SW480 (cell line): ENCODE results near the gene CELF5.
"Not testable (repeated sequence)": the region's sequence is repeated elsewhere in the genome, so short reads cannot be mapped to it uniquely, and the experiment has no call there.

Experiments used
- DNase-seq: peaks from one replicate; pipeline ENCODE4 v3.0.0-alpha.2; 2016; ENCODE audit warnings: low spot score

Gene CELF5

GRCh38 chr19:3292958-3293529 is 68.6 kb downstream of the CELF5 start:
- DNase-seq = no peak

GRCh38 chr19:3293560-3293959 is 69.1 kb downstream of the CELF5 start:
- no peak for DNase-seq

- DNase-seq = no peak
These were observed 69.8 kb downstream of the CELF5 start for GRCh38 chr19:3294080-3294850.

- no peak for DNase-seq
These were observed 71.1 kb downstream of the CELF5 start for GRCh38 chr19:3295581-3295980.

- no peak for DNase-seq
These were observed 71.6 kb downstream of the CELF5 start for GRCh38 chr19:3296034-3296433.

- DNase-seq = no peak
These were observed 72.0 kb downstream of the CELF5 start for GRCh38 chr19:3296446-3296845.

GRCh38 chr19:3298853-3299449 is 74.5 kb downstream of the CELF5 start:
- DNase-seq = no peak

- not testable (repeated sequence) for DNase-seq
These were observed 76.1 kb downstream of the CELF5 start for GRCh38 chr19:3300566-3300965.

- no peak for DNase-seq
These were observed 78.3 kb downstream of the CELF5 start for GRCh38 chr19:3302755-3303154.

GRCh38 chr19:3304871-3305423 is 80.5 kb downstream of the CELF5 start:
- no peak for DNase-seq

GRCh38 chr19:3309724-3310123 is 85.3 kb downstream of the CELF5 start:
- DNase-seq = no peak

- DNase-seq = no peak
These were observed 85.8 kb downstream of the CELF5 start for GRCh38 chr19:3310280-3310679.

- no peak for DNase-seq
These were observed 86.2 kb downstream of the CELF5 start for GRCh38 chr19:3310711-3311110.

- no peak for DNase-seq
These were observed 88.7 kb downstream of the CELF5 start for GRCh38 chr19:3313199-3313575.

GRCh38 chr19:3314962-3315675 is 90.7 kb downstream of the CELF5 start:
- DNase-seq = no peak

GRCh38 chr19:3315676-3315973 is 91.2 kb downstream of the CELF5 start:
- DNase-seq = no peak

GRCh38 chr19:3316132-3316648 is 91.7 kb downstream of the CELF5 start:
- no peak for DNase-seq

- no peak for DNase-seq
These were observed 92.3 kb downstream of the CELF5 start for GRCh38 chr19:3316659-3317207.

- peak; percentile 56 for DNase-seq
These were observed 95.3 kb downstream of the CELF5 start for GRCh38 chr19:3319643-3320353.

- DNase-seq = peak; percentile 30
These were observed 95.9 kb downstream of the CELF5 start for GRCh38 chr19:3320354-3320670.

GRCh38 chr19:3320853-3321252 is 96.4 kb downstream of the CELF5 start:
- DNase-seq = no peak

- DNase-seq = no peak
These were observed 97.2 kb downstream of the CELF5 start for GRCh38 chr19:3321696-3322095.
